CD4-positive, alpha-beta T cell treated with Interleukin-17A for 1 hour (primary cell): ENCODE results near the gene PPL.
"Not testable (repeated sequence)": the region's sequence is repeated elsewhere in the genome, so short reads cannot be mapped to it uniquely, and the experiment has no call there.

ENCODE experiments used
- DNase-seq: peaks from one replicate; pipeline ENCODE4 v3.0.0-alpha.2; 2020

PPL gene

GRCh38 chr16:4904108-4904941, 32.6 kb downstream of the PPL start:
- DNase-seq = no peak

DNA sequence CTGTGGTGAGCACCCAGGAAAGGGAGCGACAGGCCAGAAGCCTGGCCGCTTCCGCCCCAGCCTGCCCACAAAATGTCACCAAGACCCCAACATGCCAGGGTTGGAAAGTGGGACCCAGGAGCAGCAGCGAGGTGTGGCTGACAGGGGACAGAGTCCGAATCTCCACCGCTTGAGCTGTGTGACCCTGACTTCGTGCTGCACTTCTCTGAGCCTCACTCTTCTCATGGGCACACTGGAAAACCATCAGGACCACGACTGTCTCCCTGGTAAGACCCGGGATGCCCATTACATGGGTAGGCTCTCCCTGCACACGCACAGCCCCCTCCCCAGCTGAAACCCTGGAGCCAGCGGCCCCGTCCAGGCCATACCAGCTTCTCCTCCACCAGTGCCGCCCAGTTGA, 34.9 kb downstream of the PPL start:
- DNase-seq = no peak

DNA sequence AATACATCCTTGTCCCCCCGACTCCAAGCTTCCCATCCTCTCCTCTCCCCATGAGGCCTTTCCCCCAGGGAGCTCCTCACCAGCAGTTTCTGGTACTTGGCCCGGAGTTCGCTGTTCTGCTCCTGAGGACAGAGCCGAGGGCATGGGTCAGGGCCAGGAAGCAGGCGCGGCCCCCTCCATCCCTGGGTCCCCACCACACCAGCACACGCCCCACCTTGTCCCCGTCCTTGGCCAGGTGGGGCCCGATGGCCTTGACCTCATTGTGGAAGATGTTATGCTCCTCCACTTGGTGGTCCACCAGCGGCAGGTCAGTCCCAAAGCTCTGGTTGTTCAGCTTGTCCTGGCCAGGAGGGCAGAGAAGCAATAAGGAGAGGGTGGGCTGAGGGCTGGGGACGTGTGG, 36.2 kb downstream of the PPL start:
- no peak for DNase-seq

DNA sequence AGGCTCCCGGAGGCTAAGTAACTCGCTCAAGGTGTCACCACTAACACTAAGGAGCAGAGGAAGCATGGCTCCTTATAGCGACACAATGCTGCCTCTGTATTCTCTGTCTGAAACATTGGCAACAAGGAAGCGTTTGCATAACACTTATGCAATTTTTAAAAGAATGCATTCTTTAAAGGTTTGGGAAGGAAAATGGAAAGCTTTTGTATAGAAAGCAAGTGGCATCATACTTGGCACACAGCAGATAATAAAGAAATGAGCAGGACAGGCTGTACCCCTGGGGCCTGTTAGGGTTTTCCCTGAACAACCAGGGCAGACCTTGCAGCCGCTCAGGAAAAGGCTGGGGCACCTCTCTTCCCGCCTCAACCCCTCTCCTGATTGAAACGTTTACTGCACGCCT, 36.9 kb downstream of the PPL start:
- DNase-seq = no peak

- no peak for DNase-seq
These were observed 37.5 kb downstream of the PPL start for GRCh38 chr16:4899474-4899846.

GRCh38 chr16:4898811-4899473, 38.0 kb downstream of the PPL start:
- no peak for DNase-seq

- DNase-seq = no peak
These were observed 39.6 kb downstream of the PPL start for GRCh38 chr16:4897328-4897727.

DNA sequence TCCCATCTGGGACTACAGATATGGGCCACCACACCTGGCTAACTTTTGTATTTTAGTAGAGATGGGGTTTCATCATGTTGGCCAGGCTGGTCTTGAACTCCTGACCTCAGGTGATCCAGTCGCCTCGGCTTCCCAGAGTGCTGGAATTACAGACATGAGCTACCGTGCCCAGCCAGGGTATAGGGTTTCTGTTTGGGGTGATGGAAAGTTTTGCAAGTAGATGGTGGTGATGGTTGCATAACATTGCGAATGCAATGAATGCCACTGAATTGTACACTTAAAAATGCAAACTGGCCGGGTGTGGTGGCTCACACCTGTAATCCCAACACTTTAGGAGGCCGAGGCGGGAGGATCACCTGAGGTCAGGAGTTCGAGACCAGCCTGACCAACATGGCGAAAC, 40.2 kb downstream of the PPL start:
- not testable (repeated sequence) for DNase-seq

- DNase-seq = no peak
These were observed 41.6 kb downstream of the PPL start for GRCh38 chr16:4895366-4895765.

- no peak for DNase-seq
These were observed 42.4 kb downstream of the PPL start for GRCh38 chr16:4894276-4895150.

DNA sequence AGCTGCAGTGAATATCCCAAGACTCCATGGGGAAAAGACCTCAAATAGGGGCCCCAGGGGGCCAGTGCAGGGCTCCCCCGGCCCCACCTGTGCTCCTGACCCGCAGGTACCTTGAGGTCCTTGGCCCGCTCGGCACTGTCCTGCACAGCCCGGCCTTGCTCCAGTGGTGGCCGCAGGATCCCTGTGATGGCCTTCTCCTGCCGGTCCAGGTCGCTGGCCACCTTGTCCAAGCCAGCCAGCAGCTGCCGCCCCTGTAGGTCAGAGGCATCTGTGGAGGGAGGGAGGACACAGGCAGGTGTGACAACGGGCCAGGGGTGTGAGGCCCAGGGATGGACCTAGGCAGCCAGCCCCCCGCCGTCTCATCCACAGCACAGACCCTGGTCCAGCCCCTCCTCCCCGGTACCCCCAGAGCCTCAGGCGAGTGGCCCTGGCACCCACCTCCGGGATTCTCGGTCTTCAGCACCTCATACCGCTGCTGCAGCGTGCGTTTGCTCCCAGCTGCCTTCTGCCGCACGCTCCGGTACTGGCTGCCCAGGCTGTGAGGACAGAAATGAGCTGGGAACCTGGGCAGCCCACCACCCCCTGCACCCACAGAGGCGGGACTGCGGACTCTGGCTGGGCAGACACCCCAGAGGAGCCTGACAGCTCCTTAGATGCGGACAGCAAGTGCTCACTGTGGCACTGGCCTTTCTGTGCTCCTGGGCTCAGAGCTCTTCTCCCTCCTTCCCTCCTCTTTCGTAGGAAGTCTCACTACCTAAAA, 43.7 kb downstream of the PPL start:
- no peak for DNase-seq

DNA sequence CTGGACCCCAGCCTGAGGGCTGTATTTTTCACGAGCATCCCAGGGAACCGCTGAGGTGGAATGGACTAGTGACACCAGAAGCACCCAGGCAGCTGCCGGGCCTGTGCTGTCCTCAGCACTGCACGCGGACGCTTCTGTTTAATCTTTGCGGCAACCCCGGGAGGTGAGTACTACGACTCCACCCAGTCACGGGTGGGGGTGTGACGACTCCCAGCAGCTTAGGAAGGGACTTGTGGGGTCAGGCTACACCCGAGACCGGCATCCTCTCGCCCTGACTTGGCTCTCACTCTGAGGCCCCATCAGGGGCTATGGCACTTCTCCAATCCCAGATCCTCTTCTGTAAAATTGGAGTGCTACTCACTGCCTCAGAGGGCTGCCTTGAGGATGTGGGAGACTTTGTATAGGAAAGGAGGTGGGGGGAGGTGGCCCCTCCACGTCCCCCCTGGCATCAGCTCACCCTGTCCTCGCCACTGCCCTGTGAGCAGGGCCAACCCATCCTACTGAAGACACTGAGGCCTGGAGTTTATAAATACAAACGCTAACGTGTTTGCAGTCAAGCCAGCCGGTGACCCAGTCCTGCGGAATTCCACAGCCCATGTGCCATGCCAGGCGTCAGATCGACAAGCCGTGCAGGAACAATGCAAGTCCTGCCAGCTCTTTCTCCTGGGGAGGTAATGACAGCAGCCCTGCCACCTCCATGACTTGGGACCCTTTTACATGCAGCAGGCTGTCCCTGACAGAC, 44.4 kb downstream of the PPL start:
- no peak for DNase-seq

DNA sequence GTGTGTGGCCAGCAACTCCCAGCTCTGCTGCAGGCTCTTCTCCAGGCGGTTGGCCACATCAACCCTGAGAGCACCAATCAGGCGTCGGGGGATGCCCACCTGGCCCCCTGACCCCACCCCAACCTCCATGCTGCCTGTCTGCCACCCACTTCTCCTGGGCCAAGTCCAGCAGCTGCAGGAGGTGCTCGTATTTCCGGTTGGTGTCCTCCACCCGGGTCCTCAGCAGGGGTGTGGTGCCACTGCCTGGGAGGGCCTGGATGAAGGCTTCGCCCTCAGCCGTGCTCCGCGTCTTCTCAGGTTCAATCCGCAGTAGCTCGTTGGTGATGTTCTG, 45.1 kb downstream of the PPL start:
- no peak for DNase-seq

- no peak for DNase-seq
These were observed 45.7 kb downstream of the PPL start for GRCh38 chr16:4891097-4891885.

- DNase-seq = no peak
These were observed 46.3 kb downstream of the PPL start for GRCh38 chr16:4890686-4891085.

- DNase-seq = no peak
These were observed 46.9 kb downstream of the PPL start for GRCh38 chr16:4890026-4890425.

- no peak for DNase-seq
These were observed 48.4 kb downstream of the PPL start for GRCh38 chr16:4888428-4889135.

- DNase-seq = no peak
These were observed 50.8 kb downstream of the PPL start for GRCh38 chr16:4886151-4886550.

GRCh38 chr16:4884972-4885874, 51.7 kb downstream of the PPL start:
- no peak for DNase-seq

GRCh38 chr16:4884209-4884608, 52.7 kb downstream of the PPL start:
- no peak for DNase-seq
